Measurements from ENCODE around the gene MTCH2.

- TF ChIP-seq CTCF (IDR thresholded peaks at IDR 0.05; ENCODE audit: poor library complexity, severe bottlenecking) (no peak), EZH2 (IDR thresholded peaks at IDR 0.05; ENCODE audit: borderline replicate concordance, insufficient read depth, low read length, poor library complexity, severe bottlenecking) (no peak), SMC3 (conservative IDR thresholded peaks at IDR 0.05; ENCODE audit: poor library complexity) (no peak), TAF1 (IDR thresholded peaks at IDR 0.05; ENCODE audit: low read depth) (no peak)
These were observed 52.1 kb downstream of the MTCH2 start for GRCh38 chr11:47589977-47590861.
